Right atrium auricular region (tissue), 2 donors: Measurements from ENCODE around the gene SORCS1. TPM values are rescaled to one million over a fixed set of nuclear protein-coding genes. Genes with fewer than 3 reads are reported as not detected.

Source experiments
- DNase-seq: peaks from one replicate; pipeline ENCODE4 v3.0.0-alpha.2; 2019; ENCODE audit warnings: low spot score
- H3K27ac ChIP-seq, 2 donors: fragments of 200-600 bp; sonication (generic); 1 replicate in 1 of 2; 2 replicates in 1 of 2; pipeline ENCODE4 v1.5.1; 2016 to 2019
- H3K27me3 ChIP-seq, 2 donors: fragments of 200-600 bp; sonication (generic); one replicate each; pipeline versions ENCODE4 v1.5.1 to v1.6.0; 2017 to 2019
- H3K36me3 ChIP-seq: fragments of 200-600 bp; sonication (generic); one replicate; pipeline ENCODE4 v1.5.1; 2016
- H3K4me1 ChIP-seq, 2 donors: fragments of 200-600 bp; sonication (generic); one replicate each; pipeline versions ENCODE4 v1.5.1 to v1.6.0; 2017 to 2019
- H3K4me3 ChIP-seq, 2 donors: fragments of 200-600 bp; sonication (generic); 1 replicate in 1 of 2; 2 replicates in 1 of 2; pipeline ENCODE4 v1.5.1; 2017 to 2019; ENCODE audit warnings: mild to moderate bottlenecking in 1 of 2, moderate library complexity in 1 of 2
- H3K9me3 ChIP-seq, 2 donors: fragments of 200-600 bp; sonication (generic); one replicate each; pipeline ENCODE4 v1.5.1; 2019
- CTCF ChIP-seq, 2 donors: fragments of 200-600 bp; sonication (generic); IDR thresholded peaks; one replicate each; pipeline ENCODE4 v1.5.1; 2019; ENCODE audit warnings: antibody characterized with exemption in 2 of 2
- total RNA-seq, 2 donors: library from RNA; depleted of rRNA; stranded (reverse); fragments of >200 nt; gene quantifications; one replicate each; pipeline ENCODE4 v1.1.0, GENCODE V29; 2016

SORCS1 gene
- total RNA-seq, 2 donors from 2014 or later = 1.6 to 4.2 TPM

- Histone ChIP-seq H3K27me3 (no peaks in the 10 kb centered on the region), H3K27ac (no peak overlapping the region), H3K36me3 (no peaks in the 10 kb centered on the region), H3K9me3 (no peaks in the 10 kb centered on the region), H3K4me1 (no peaks in the 10 kb centered on the region), H3K4me3 (no peak overlapping the region)
- TF ChIP-seq CTCF (IDR thresholded peaks at IDR 0.05) = no peak
- no peak for DNase-seq
Observed at GRCh38 chr10:106947643-106948042, 216.9 kb downstream of the SORCS1 start.

- DNase-seq = peak; percentile 70
- Histone ChIP-seq H3K9me3 (no peaks in the 10 kb centered on the region), H3K4me3 (no peak overlapping the region), H3K4me1 (no peaks in the 10 kb centered on the region), H3K36me3 (no peaks in the 10 kb centered on the region), H3K27ac (no peak overlapping the region), H3K27me3 (no peaks in the 10 kb centered on the region)
- TF ChIP-seq CTCF (IDR thresholded peaks at IDR 0.05) = no peak
Observed at GRCh38 chr10:106942035-106942662, 222.4 kb downstream of the SORCS1 start.

GRCh38 chr10:106941297-106942034, 223.0 kb downstream of the SORCS1 start:
- Histone ChIP-seq H3K4me1 (no peaks in the 10 kb centered on the region), H3K27ac (no peak overlapping the region), H3K27me3 (no peaks in the 10 kb centered on the region), H3K4me3 (no peak overlapping the region), H3K36me3 (no peaks in the 10 kb centered on the region), H3K9me3 (no peaks in the 10 kb centered on the region)
- TF ChIP-seq CTCF (IDR thresholded peaks at IDR 0.05) = no peak
- no peak for DNase-seq

- no peak overlapping the region for H3K4me3 ChIP-seq
- H3K4me1 ChIP-seq = no peaks in the 10 kb centered on the region
- H3K27me3 ChIP-seq = no peaks in the 10 kb centered on the region
- no peaks in the 10 kb centered on the region for H3K9me3 ChIP-seq
- no peak for TF ChIP-seq CTCF (IDR thresholded peaks at IDR 0.05)
- no peaks in the 10 kb centered on the region for H3K36me3 ChIP-seq
- H3K27ac ChIP-seq = no peak overlapping the region
- DNase-seq = no peak
Observed at GRCh38 chr10:106938513-106938912, 226.0 kb downstream of the SORCS1 start.

- TF ChIP-seq CTCF (IDR thresholded peaks at IDR 0.05) = no peak
- no peak for DNase-seq
- no peaks in the 10 kb centered on the region for H3K36me3 ChIP-seq
- no peaks in the 10 kb centered on the region for H3K9me3 ChIP-seq
- H3K4me3 ChIP-seq = no peak overlapping the region
- no peaks in the 10 kb centered on the region for H3K4me1 ChIP-seq
- H3K27ac ChIP-seq = no peak overlapping the region
- H3K27me3 ChIP-seq = no peaks in the 10 kb centered on the region
Observed at GRCh38 chr10:106935978-106936451, 228.5 kb downstream of the SORCS1 start.
